GM19372 (cell line): Measurements from ENCODE around the gene SPNS2.
A peak's percentile ranks its signal among the peaks of the same experiment; 100 is the strongest.

Experiments
- ATAC-seq: cut with Tn5 transposase; IDR thresholded peaks from one replicate; pipeline ENCODE4 v1.9.1; 2021; ENCODE audit warnings: mild to moderate bottlenecking, low read depth, moderate library complexity; ENCODE audit not compliant: unreplicated experiment

SPNS2 gene

GRCh38 chr17:4548721-4549531, 50.2 kb downstream of the SPNS2 start:
- no peak for ATAC-seq

GRCh38 chr17:4549781-4550533, 51.3 kb downstream of the SPNS2 start:
- no peak for ATAC-seq

DNA sequence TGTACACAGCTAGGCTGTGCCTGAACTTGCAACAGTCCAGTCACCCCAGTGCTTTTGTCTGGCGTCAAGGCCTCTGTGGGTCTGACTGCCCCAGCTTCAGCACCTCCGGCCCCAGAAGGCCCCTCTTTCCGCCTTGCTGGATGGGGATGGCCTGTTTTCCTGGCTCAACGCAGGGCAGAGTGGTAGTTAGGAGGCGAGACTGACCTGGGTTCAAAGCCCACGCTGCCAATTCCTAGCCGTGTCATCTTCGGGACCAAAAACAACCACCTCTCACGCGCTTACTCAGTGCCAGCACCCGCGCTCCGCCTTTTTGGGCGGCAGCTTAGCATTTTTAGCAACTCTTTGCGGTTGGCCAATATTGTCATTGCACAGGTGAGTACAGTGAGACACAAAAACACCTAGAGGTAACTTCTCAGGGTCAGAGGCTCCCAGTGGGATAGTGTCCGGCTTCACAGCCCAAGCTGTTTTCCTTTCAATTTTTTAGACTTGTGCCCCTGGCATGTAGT, 51.9 kb downstream of the SPNS2 start:
- ATAC-seq: no peak

DNA sequence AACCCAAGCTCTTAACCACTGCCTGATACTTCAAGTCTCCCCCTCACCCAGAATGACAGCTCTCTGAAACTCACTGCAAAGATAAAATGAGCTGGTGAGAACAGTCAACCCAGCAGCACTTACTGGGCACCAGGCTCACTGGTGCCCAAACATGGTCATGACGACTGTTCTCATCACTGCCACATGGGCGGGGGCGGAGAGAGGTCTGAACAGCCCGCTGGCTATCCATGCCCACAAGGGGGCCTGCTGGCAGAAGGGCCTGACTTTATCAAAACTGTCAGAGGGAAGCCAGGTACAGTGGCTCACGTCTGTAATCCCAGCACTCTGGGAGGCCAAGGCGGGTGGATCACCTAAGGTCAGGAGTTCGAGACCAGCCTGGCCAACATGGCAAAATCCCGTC, 52.5 kb downstream of the SPNS2 start:
- no peak for ATAC-seq

- ATAC-seq: no peak
Measured at GRCh38 chr17:4551796-4552525, 53.3 kb downstream of the SPNS2 start.

- ATAC-seq: no peak
Measured at GRCh38 chr17:4553669-4554068, 55.0 kb downstream of the SPNS2 start.

GRCh38 chr17:4554441-4554996, 55.8 kb downstream of the SPNS2 start:
- no peak for ATAC-seq

- peak; percentile 91 for ATAC-seq
Measured at GRCh38 chr17:4554997-4555799, 56.5 kb downstream of the SPNS2 start, which contains the start of gene MYBBP1A. MYBBP1A (minus strand) TSS chr17:4555384; CDS start chr17:4555324, 60 bp downstream.

DNA sequence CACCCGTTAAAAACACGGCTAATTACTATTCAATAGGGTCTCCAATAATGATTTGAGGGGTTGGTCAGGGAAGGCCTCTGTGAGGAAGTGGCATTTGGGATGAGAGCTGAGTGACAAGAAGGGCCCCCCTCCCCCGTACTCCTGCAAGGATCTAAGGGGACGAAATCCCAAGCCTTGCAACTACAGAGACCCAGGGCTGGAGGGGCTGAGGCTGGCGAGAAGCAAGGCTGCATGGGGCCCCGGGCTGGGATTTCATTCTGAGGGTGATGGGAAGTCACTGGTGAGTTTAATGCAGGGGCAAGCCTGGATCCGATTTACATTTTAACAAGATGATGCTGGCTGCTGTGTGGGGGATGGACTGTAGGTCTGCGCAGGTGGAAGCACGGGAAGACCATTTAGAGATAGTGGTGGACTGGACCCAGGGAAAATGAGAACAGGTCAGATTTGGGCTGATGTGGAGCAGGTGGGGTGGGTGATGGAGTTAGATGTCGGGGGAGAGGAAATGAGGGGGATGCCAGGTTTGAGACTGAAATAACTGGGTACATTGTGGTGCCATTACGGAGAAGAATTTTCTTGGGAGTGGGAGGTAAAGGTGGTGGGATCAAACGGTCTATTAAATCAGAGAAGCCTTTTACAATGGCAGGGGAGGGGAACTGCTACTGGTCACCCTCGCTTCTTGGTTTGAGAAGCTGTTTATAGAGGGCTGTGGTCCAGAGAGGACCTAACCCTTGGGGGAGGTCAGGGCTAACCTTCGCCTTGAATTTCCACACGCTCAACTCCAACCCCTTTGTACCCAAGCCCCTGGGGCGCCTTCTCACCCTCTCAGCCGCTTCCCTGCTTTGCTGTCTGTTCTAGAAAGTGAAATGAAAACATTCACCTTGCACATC, 57.4 kb downstream of the SPNS2 start:
- no peak for ATAC-seq

GRCh38 chr17:4556996-4557395, 58.3 kb downstream of the SPNS2 start:
- no peak for ATAC-seq

GRCh38 chr17:4557626-4558346, 59.1 kb downstream of the SPNS2 start:
- no peak for ATAC-seq

- ATAC-seq: no peak
Measured at GRCh38 chr17:4558347-4558971, 59.8 kb downstream of the SPNS2 start.

DNA sequence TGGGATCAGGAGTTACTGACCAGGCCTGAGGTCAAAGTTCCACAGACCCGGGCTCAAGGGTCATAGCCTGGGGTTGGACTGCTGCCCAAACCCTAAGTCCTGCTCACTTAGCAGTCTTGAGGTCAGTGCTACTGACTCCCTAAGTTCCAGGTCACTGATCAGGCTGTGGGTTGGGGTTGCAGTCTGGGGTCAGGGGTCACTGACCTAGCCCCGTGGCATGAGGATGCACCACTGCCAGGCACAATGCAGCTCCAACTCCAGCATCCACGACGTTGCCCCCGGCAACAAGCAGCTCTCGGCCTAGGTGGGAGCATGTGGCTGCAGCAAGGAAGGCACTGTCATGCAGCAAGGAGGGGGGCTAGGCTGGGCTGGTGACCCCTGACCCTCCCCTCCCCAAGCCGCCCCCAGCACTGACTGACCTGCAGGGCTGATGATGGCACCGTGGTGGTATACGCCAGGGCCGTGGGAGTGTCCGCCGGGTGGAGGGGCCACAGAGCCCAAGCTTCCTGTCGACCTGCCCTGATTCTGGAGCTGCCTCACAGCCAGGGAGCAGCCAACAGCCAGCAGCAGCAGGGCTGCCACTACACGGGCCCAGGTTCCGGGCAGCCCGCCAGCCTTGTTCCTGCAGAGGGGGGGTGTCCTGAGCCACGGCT, 60.6 kb downstream of the SPNS2 start:
- ATAC-seq: no peak

DNA sequence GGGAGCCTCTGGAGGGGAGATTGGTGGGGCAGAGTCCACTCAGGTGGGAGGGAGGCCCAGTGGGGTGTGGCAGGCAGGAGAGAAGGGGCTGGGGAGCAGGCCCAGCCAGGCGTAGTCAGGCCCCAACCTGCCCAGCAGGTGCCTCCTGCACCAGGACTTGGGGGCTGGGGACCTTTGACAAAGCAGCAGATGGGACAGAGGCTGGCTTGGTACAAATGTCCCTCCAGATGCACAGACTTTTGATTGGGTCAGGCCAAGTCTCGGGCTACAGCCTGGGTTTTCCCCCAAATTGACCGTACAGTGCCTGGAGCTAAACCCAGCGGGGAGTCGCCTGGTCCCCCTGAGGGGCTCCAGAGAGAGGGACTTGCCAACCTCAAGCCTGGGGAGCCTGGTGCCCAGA, 61.3 kb downstream of the SPNS2 start:
- ATAC-seq: no peak

- ATAC-seq: no peak
Measured at GRCh38 chr17:4560421-4560820, 61.7 kb downstream of the SPNS2 start, which contains the start of gene GGT6. GGT6 (minus strand) TSS chr17:4560577; CDS start chr17:4560521, 56 bp downstream.

DNA sequence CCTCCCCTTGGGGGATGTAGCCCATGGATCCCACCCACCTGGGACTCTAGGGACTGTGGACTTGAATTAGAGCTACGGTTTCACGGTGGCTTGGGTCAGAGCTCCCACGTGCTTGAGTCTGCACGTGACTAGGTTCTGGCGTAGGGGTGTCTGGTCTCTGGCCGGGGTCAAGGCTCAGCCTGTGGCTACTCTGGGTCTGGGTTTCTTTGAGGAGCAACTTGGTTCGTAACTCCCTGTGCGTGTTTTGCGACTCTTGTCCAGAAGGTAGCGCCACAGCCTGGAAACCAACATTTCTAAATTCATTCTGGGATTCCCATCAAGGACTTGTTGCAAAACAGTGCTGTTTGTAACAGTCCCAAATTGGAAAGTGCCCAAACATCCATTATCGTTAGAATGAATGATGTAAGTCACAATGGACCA, 62.2 kb downstream of the SPNS2 start:
- no peak for ATAC-seq
